HL-60/S4 treated with retinoic acid at 250 ng/mL for 4 days and 3 days (cell line): Measurements from ENCODE around the gene CEBPB.

Source experiments
- in situ Hi-C: fragments of 300-500 bp; cut with MboI; formaldehyde crosslinking; loops from 2 replicates; pipeline ENCODE4 v1.7.0; 2022; ENCODE audit warnings: low sequenced_read_pairs

The CEBPB gene

GRCh38 chr20:50223039-50224005 lies 32.7 kb downstream of the CEBPB start:
- in situ Hi-C loops, result no loop called here

GRCh38 chr20:50224052-50224451 lies 33.4 kb downstream of the CEBPB start:
- in situ Hi-C loops, result no loop called here

GRCh38 chr20:50224531-50225255 lies 34.1 kb downstream of the CEBPB start:
- in situ Hi-C loops, result no loop called here

DNA sequence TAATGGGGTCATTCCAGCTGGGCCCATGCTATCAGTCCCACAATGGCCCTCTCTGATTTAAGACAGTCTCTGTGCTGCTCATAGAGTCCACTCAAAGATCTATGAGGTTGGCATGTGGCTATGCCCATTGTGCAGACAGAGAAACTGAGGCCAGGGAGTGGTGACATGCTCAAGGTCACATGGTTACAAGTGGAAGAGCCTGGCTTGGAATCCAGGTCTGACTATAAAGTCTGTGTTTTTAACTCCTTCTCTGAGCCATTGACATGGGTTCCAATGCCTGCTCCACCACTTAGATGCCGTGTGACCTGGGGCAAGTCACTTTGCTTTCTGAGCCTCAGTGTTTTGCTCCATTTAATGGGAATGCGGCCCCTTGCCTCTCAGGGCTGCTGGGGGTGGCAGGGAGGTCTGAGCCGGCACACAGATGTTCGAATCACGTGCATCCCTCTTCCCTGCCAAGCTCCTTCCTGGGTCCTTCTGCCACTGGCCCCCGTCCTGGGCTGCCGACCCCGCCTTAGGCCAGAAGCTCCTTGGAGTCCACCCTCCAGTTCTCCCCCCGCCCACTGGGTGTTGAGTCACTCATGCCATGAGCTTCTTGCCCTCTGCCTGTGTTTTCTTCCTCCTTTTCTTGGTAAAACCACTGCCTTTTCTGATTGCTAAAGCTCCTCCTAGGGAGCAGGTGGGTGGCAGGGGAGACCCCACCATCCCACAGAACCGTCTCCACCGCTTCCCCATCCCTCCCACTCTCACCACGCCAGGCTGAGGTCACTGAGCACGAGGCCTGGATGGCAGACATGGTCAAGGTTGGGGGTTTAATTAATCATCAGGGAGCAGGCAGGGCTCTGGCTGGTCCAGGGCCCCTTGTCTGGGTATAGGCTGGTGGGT lies 35.7 kb downstream of the CEBPB start:
- in situ Hi-C loops, result no loop called here

DNA sequence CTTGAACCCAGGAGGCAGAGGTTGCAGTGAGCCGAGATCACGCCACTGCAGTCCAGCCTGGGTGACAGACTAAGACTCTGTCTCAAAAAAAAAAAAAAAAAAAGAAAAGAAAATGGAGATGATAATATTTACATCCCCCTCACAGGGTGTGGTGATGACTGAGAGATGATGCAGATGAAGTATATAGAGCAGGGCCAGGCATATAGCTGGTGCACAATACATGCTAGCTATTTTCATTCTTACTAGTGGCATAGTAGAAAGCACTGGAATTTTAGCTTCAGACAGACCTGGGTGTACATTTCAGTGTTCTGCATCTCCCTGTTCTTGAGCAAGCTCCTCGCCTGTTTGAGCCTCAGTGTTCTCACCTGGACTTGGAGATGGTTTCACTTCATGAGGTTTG lies 36.9 kb downstream of the CEBPB start:
- in situ Hi-C loops, result no loop called here

- in situ Hi-C loops, result no loop called here
Observed at GRCh38 chr20:50229156-50229607, 38.6 kb downstream of the CEBPB start.

GRCh38 chr20:50230184-50230583 lies 39.6 kb downstream of the CEBPB start:
- in situ Hi-C loops, result no loop called here

DNA sequence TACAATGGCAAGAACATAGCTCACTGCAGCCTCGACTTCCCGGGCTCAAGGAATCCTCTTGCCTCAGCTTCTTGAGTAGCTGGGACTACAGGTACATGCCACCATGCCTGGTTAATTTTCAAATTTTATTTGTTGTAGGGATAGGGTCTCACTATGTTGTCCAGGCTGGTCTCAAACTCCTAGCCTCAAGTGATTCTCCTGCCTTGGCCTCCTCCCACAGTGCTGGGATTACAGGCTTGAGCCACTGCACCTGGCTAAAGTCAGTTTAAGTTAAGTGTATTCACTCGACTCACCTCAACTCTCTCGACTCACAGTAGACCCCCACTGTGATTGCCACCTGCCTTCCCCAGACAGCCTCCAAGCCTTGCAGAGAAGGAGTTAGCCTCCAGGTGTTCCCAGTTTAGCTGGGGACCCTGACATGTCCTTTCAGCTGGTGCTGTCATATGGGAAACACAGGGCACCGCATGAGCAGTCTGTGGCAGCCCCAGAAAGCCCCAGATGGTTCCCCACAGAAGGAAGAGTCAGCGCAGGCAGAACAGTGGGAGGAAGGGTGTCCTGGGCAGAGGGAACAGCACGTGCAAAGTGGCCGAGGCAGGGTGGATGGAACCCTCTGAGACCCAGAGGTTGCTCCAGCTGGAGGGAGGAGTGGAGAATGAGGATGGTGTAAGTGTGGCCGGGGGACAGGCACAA lies 40.4 kb downstream of the CEBPB start:
- in situ Hi-C loops, result no loop called here

- in situ Hi-C loops, result no loop called here
Observed at GRCh38 chr20:50231854-50232253, 41.2 kb downstream of the CEBPB start.

DNA sequence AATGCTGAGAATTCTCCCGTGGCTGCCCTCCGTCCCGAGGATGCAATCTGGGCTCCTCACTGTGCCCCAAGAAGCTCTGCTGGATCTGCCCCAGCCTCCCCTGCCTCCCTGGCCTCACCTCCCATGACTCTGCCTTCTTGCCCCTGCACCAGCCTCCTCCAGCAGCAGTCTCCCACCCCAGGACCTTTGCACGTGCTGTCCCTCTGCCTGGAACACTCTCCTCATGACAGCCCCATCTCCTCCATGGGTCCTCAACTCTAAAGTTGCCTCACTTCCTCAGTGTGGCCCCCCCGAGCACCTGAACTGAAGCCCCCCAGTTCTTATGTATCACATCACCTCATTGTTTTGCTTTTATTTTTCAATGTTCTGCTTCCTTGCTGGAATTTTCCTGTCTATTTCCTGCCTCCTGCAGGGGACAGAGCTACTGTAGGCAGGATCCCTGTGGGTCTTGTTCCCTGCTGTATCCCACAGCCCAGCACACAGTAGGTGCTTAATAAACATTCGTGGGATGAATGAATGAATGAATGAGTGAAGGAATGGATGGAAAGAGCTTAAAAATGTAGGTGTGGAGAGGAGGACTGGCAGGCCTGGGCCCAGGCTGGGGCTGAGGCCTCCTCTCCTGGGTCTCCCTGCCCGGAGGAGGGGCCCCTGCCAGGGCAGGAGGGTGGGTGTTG lies 42.2 kb downstream of the CEBPB start:
- in situ Hi-C loops, result no loop called here

DNA sequence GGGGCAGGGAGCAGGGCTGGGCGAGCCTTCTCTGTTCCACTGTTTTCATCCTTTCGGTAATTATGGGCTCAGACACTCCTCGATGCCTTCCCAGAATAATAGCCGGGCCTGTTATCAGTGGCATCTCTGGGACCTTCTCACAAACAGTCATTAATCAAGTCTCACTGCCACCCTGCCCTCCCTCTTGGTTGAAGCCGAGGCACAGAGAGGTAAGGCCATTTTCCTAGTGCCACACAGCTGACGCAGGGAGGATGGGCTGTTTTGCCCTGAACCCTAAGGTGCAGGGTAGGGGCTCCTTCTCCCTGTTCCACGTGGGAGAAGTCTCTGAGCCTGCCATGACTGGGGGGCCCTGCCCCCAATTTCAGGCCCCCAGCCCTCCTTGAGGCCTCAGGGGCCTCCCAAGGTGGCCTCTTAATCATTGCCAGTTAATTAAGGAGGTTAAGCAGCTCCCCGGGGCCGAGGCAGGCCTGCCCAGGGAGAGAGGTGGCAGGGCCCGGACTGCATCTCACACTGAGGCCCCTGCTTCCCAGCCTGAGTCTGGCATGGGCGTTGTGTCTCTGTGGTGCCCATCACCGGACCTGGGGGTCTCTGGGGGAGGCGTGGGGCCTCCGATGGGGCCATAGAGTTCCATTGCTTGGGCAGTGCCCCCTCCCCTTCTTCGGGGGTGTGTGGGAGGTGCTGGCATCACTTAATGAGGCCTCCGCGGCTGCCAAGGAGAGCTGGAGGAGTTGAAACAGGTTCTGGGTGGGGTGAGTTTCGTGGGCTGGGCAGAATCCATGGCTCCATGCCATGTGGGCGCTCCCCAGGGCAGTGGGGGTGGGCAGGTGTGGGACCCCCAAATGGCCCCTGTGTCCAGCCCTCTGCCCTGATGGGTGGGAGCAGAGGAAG lies 42.9 kb downstream of the CEBPB start:
- in situ Hi-C loops, result no loop called here

- in situ Hi-C loops, result no loop called here
Observed at GRCh38 chr20:50234288-50234687, 43.7 kb downstream of the CEBPB start.

GRCh38 chr20:50237349-50237748 lies 46.7 kb downstream of the CEBPB start:
- in situ Hi-C loops, result no loop called here

GRCh38 chr20:50238081-50238800 lies 47.6 kb downstream of the CEBPB start:
- in situ Hi-C loops, result no loop called here

DNA sequence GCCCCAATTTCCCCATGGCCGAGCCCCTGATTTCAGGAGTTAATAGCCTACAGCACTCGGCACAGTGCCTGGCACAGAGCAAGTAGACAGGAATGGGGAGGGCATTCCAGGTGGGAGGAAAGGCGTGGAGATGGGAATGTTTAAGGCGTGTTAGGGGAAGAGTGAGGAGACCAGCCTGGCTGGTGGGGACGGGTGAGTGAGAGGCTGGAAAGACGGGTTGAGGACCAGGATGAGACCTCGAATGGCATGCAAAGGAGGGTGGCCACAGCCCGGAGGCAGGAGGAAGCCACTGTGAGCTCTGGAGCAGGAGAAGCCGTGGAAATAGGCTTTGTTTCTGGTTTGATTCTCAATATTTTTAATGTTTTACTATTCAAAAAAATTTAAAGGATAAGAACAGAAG lies 49.5 kb downstream of the CEBPB start:
- in situ Hi-C loops, result no loop called here

DNA sequence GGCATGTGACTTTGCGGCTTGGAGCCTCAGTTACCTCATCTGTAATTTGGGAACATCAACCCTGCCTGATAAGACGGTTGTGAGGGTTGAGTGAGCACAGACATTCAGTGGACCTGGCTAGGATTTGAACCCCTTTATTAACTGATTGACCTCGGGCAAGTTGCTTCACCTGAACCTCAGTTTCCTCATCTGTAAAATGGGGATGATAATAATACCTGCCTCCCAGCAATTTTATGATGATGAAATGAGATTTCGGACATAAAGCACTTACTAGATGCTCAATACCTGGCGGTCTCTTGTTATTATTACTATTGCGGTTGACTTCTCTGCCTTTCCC lies 51.5 kb downstream of the CEBPB start:
- in situ Hi-C loops, result no loop called here
